Progenitor cell of endocrine pancreas (in vitro differentiated cells): ENCODE data around the gene CD209. TPM values are rescaled to one million over a fixed set of nuclear protein-coding genes. Genes with fewer than 3 reads are reported as not detected.

Experiments used
- DNase-seq: peaks from one replicate; pipeline ENCODE4 v3.0.0; 2021; ENCODE audit warnings: low spot score; ENCODE audit not compliant: unreplicated experiment
- H3K27ac Mint-ChIP-seq: 2 replicates; pipeline ENCODE4 v1.8.0; 2021; ENCODE audit warnings: mild to moderate bottlenecking, moderate library complexity, mixed read lengths
- H3K27me3 Mint-ChIP-seq: 2 replicates; pipeline ENCODE4 v1.8.0; 2021; ENCODE audit warnings: mixed read lengths
- H3K36me3 Mint-ChIP-seq: 2 replicates; pipeline ENCODE4 v1.8.0; 2022; ENCODE audit warnings: mixed read lengths; ENCODE audit not compliant: insufficient read depth
- H3K4me1 Mint-ChIP-seq: 2 replicates; pipeline ENCODE4 v1.8.0; 2021; ENCODE audit warnings: low read depth, mixed read lengths
- H3K4me3 Mint-ChIP-seq: 2 replicates; pipeline ENCODE4 v1.8.0; 2021; ENCODE audit warnings: low read depth, mild to moderate bottlenecking, moderate library complexity, mixed read lengths
- H3K9me3 Mint-ChIP-seq: 2 replicates; pipeline ENCODE4 v1.8.0; 2021; ENCODE audit warnings: low read depth, mixed read lengths
- CTCF ChIP-seq: fragments of 200-600 bp; sonication (generic); IDR thresholded peaks from one replicate; pipeline ENCODE4 v1.5.0; 2021; ENCODE audit warnings: antibody characterized with exemption, mild to moderate bottlenecking; ENCODE audit not compliant: unreplicated experiment
- total RNA-seq: library from RNA; stranded (reverse); gene quantifications from 2 replicates; pipeline ENCODE4 v1.2.1, GENCODE V29; 2021

Gene CD209
- total RNA-seq, 1 donor from 2014 or later = not detected

GRCh38 chr19:7716762-7717161 lies 30.6 kb downstream of the CD209 start:
- no peaks in the 10 kb centered on the region for H3K9me3 Mint-ChIP-seq
- no peaks in the 10 kb centered on the region for H3K4me1 Mint-ChIP-seq
- H3K4me3 Mint-ChIP-seq = no peak overlapping the region
- H3K27me3 Mint-ChIP-seq = peaks cover 10% of the 10 kb centered on the region
- DNase-seq = no peak
- no peaks in the 10 kb centered on the region for H3K36me3 Mint-ChIP-seq
- no peak for TF ChIP-seq CTCF
- no peak overlapping the region for H3K27ac Mint-ChIP-seq

GRCh38 chr19:7715671-7716070 lies 31.7 kb downstream of the CD209 start:
- no peaks in the 10 kb centered on the region for H3K9me3 Mint-ChIP-seq
- no peak for DNase-seq
- H3K4me1 Mint-ChIP-seq = no peaks in the 10 kb centered on the region
- TF ChIP-seq CTCF = no peak
- H3K4me3 Mint-ChIP-seq = no peak overlapping the region
- H3K27me3 Mint-ChIP-seq = peaks cover 12% of the 10 kb centered on the region
- H3K27ac Mint-ChIP-seq = no peak overlapping the region
- H3K36me3 Mint-ChIP-seq = no peaks in the 10 kb centered on the region

GRCh38 chr19:7710616-7711015 lies 36.7 kb downstream of the CD209 start:
- H3K9me3 Mint-ChIP-seq = no peaks in the 10 kb centered on the region
- no peaks in the 10 kb centered on the region for H3K4me1 Mint-ChIP-seq
- no peaks in the 10 kb centered on the region for H3K36me3 Mint-ChIP-seq
- no peak for DNase-seq
- peaks cover 23% of the 10 kb centered on the region for H3K27me3 Mint-ChIP-seq
- no peak overlapping the region for H3K4me3 Mint-ChIP-seq
- H3K27ac Mint-ChIP-seq = no peak overlapping the region
- TF ChIP-seq CTCF = no peak

- no peak overlapping the region for H3K27ac Mint-ChIP-seq
- no peak overlapping the region for H3K4me3 Mint-ChIP-seq
- TF ChIP-seq CTCF = no peak
- DNase-seq = no peak
- no peaks in the 10 kb centered on the region for H3K9me3 Mint-ChIP-seq
- no peaks in the 10 kb centered on the region for H3K4me1 Mint-ChIP-seq
- H3K27me3 Mint-ChIP-seq = peaks cover 23% of the 10 kb centered on the region
- no peaks in the 10 kb centered on the region for H3K36me3 Mint-ChIP-seq
Observed at GRCh38 chr19:7709932-7710460, 37.3 kb downstream of the CD209 start.

- peaks cover 39% of the 10 kb centered on the region for H3K27me3 Mint-ChIP-seq
- H3K4me3 Mint-ChIP-seq = no peak overlapping the region
- H3K36me3 Mint-ChIP-seq = no peaks in the 10 kb centered on the region
- H3K9me3 Mint-ChIP-seq = no peaks in the 10 kb centered on the region
- H3K27ac Mint-ChIP-seq = no peak overlapping the region
- no peak for TF ChIP-seq CTCF
- no peaks in the 10 kb centered on the region for H3K4me1 Mint-ChIP-seq
- DNase-seq = no peak
Observed at GRCh38 chr19:7706955-7707456, 40.3 kb downstream of the CD209 start.
